ENCODE results near the gene COL20A1. TPM values are rescaled to one million over a fixed set of nuclear protein-coding genes. Genes with fewer than 3 reads are reported as not detected.

COL20A1 gene
- total RNA-seq, 1 experiment from 2014 or later, result 2.3 TPM

DNA sequence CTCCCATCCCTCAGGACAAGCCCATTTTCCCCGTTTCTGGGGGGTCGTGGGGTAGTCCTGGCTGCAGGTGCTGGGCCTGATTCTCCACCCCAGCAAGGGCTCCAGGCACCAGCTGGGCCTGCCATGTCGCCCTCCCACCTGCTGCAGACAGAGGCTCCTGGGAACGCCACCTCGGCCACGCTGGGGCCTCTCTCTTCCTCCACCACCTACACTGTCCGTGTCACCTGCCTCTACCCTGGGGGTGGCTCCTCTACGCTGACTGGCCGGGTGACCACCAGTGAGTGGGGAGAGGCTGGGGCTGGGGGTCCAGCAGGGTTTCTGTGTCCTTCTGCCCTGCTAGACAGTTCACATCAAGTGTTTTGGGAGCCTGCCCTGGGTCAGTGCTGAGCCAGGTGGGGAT, 19.3 kb downstream of the COL20A1 start:
- no peak overlapping the region for H3K27ac Mint-ChIP-seq
- Histone ChIP-seq H3K9me3 (ENCODE audit: control insufficient read depth, low read depth, low read length) (no peaks in the 10 kb centered on the region), H3K79me1 (ENCODE audit: insufficient read depth, low read depth, low read length, poor library complexity, severe bottlenecking) (no peaks in the 10 kb centered on the region), H2BK15ac (ENCODE audit: low read depth, low read length) (no peak overlapping the region), H3K79me2 (ENCODE audit: insufficient read depth, low read length) (no peaks in the 10 kb centered on the region), H3K9ac (ENCODE audit: extremely low read depth, insufficient read length, low read length) (no peak overlapping the region), H3K4me1 (ENCODE audit: insufficient read depth, low read length) (no peaks in the 10 kb centered on the region), H3K23ac (ENCODE audit: insufficient read length, low read depth, low read length) (no peak overlapping the region), H2BK120ac (ENCODE audit: low read depth, low read length, poor library complexity, severe bottlenecking) (no peak overlapping the region), H2BK20ac (ENCODE audit: low read depth, low read length, poor library complexity, severe bottlenecking) (no peak overlapping the region), H3K27ac (ENCODE audit: insufficient read length, low read depth, low read length) (no peak overlapping the region), H3K18ac (ENCODE audit: insufficient read length, low read depth, low read length) (no peak overlapping the region), H3K23me2 (ENCODE audit: insufficient read length, low read depth, low read length, poor library complexity, severe bottlenecking) (no peaks in the 10 kb centered on the region), H3K14ac (ENCODE audit: insufficient read depth, low read length) (no peak overlapping the region), H4K8ac (replicated peaks; ENCODE audit: insufficient read length, low read depth, low read length) (no peak overlapping the region), H3K56ac (ENCODE audit: insufficient read length, low read depth, low read length) (no peak overlapping the region), H4K5ac (ENCODE audit: insufficient read length, low read depth, low read length) (no peak overlapping the region), H2BK12ac (ENCODE audit: insufficient read length, low read depth, low read length) (no peak overlapping the region), H3K27me3 (ENCODE audit: insufficient read depth, low read length) (no peaks in the 10 kb centered on the region), H2BK5ac (ENCODE audit: insufficient read length, low read length) (no peak overlapping the region), H2AK5ac (ENCODE audit: insufficient read length, low read length) (no peak overlapping the region), H3K4me2 (ENCODE audit: insufficient read depth, insufficient read length, low read length) (no peak overlapping the region), H2AFZ (ENCODE audit: low read length) (no peak overlapping the region), H3T11ph (ENCODE audit: low read length) (no peak overlapping the region), H3K4ac (ENCODE audit: low read depth, low read length) (no peak overlapping the region), H4K91ac (ENCODE audit: insufficient read length, low read depth, low read length) (no peak overlapping the region), H4K20me1 (ENCODE audit: control insufficient read depth, insufficient read depth, insufficient read length) (no peaks in the 10 kb centered on the region)
- H3K36me3 Mint-ChIP-seq (ENCODE audit: insufficient read depth in 1 of 3, low read depth in 3 of 3), result no peaks in the 10 kb centered on the region
- peaks cover 4% of the 10 kb centered on the region in 2 experiments; a peak in 3 of 4 replicates for H3K4me1 Mint-ChIP-seq
- no peak for DNase-seq
- no peak overlapping the region for H3K4me3 Mint-ChIP-seq
- no peaks in the 10 kb centered on the region for H3K9me3 Mint-ChIP-seq
- TF ChIP-seq, protein P1, sequence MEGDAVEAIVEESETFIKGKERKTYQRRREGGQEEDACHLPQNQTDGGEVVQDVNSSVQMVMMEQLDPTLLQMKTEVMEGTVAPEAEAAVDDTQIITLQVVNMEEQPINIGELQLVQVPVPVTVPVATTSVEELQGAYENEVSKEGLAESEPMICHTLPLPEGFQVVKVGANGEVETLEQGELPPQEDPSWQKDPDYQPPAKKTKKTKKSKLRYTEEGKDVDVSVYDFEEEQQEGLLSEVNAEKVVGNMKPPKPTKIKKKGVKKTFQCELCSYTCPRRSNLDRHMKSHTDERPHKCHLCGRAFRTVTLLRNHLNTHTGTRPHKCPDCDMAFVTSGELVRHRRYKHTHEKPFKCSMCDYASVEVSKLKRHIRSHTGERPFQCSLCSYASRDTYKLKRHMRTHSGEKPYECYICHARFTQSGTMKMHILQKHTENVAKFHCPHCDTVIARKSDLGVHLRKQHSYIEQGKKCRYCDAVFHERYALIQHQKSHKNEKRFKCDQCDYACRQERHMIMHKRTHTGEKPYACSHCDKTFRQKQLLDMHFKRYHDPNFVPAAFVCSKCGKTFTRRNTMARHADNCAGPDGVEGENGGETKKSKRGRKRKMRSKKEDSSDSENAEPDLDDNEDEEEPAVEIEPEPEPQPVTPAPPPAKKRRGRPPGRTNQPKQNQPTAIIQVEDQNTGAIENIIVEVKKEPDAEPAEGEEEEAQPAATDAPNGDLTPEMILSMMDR (conservative IDR thresholded peaks at IDR 0.05), result no peak
- no peaks in the 10 kb centered on the region for H3K27me3 Mint-ChIP-seq (ENCODE audit: low read depth)
- no CpG with 5 or more reads among the region's 9 CpGs for WGBS (ENCODE audit: extremely low coverage, insufficient read length, low lambda C conversion rate)

All from H9 (cell line).